HCT116 (cell line): ENCODE data around the gene FTSJ1. TPM values are rescaled to one million over a fixed set of nuclear protein-coding genes. Genes with fewer than 3 reads are reported as not detected.

Experiments
- ATAC-seq: fragments of 200-7000 bp; cut with Tn5 transposase; 2 replicates; pipeline ENCODE4 v1.9.1; 2020; ENCODE audit warnings: mild to moderate bottlenecking, moderate library complexity
- BruUV-seq: library from RNA; stranded (reverse); fragments of 400-500 nt; replicated peaks from 2 replicates; lab custom pipeline; 2021; lab: Mats Ljungman, UMichigan
- CTCF ChIA-PET: fragments of 300-600 bp; sonication (Branson Sonifier 250); formaldehyde crosslinking; loops from one replicate; lab custom pipeline; 2021; ENCODE audit warnings: antibody characterized with exemption; lab: Charles Lee
- POLR2A ChIA-PET: fragments of 300-600, 350-600 bp; sonication (Branson Sonifier 250); formaldehyde crosslinking; loops from one replicate; lab custom pipeline; 2021; ENCODE audit warnings: antibody characterized with exemption; lab: Charles Lee
- RAD21 ChIA-PET, 2 experiments: fragments of 300-600 bp; sonication (Branson Sonifier 250); formaldehyde crosslinking; loops; one replicate each; lab custom pipeline; 2023; ENCODE audit warnings: low total read pairs in 2 of 2; ENCODE audit not compliant: uncharacterized antibody in 2 of 2, unreplicated experiment in 2 of 2, low non-redundant PET in 1 of 2; lab: Charles Lee
- DNase-seq: peaks from one replicate; pipeline ENCODE4 v3.0.0-alpha.2; 2010; ENCODE audit warnings: low read depth, low spot score
- H2AFZ ChIP-seq: fragments of 200-600 bp; shearing (Covaris generic), sonication (generic); 2 replicates; pipeline ENCODE4 v1.6.1; 2017; ENCODE audit warnings: low read depth, mixed run types, mixed read lengths, antibody characterized with exemption, low read length; ENCODE audit not compliant: poor library complexity, severe bottlenecking
- H3K27ac ChIP-seq: 2 replicates; pipeline ENCODE4 v1.5.1; 2012; ENCODE audit warnings: low read depth, low read length
- H3K27me3 ChIP-seq: fragments of 200-600 bp; sonication (generic); 2 replicates; pipeline ENCODE4 v1.6.1; 2016; ENCODE audit warnings: mixed run types, low read length, mixed read lengths; ENCODE audit not compliant: insufficient read depth
- H3K36me3 ChIP-seq, 2 experiments: fragments of 200-500 bp in 1 of 2; fragments of 200-600 bp in 1 of 2; sonication (Bioruptor generic) in 1 of 2; sonication (generic) in 1 of 2; 2 replicates each; pipeline versions ENCODE4 v1.5.1 to v1.6.1; 2014 to 2016; ENCODE audit warnings: low read length in 2 of 2, inconsistent platforms in 1 of 2, mixed read lengths in 1 of 2, mixed run types in 1 of 2; ENCODE audit not compliant: insufficient read depth in 2 of 2, control insufficient read depth in 1 of 2
- H3K4me1 ChIP-seq, 2 experiments: fragments of 200-600 bp in 1 of 2; sonication (generic) in 1 of 2; 2 replicates each; pipeline versions ENCODE4 v1.5.1 to v1.6.1; 2012 to 2017; ENCODE audit warnings: low read length in 2 of 2, inconsistent platforms in 1 of 2, mild to moderate bottlenecking in 1 of 2, mixed read lengths in 1 of 2, mixed run types in 1 of 2, moderate library complexity in 1 of 2; ENCODE audit not compliant: insufficient read depth in 2 of 2, control insufficient read depth in 1 of 2
- H3K4me2 ChIP-seq: fragments of 200-600 bp; sonication (generic); 2 replicates; pipeline ENCODE4 v1.6.1; 2017; ENCODE audit warnings: mixed run types, low read length, mixed read lengths
- H3K4me3 ChIP-seq, 2 experiments: fragments of 200-600 bp in 1 of 2; sonication (generic) in 1 of 2; replicated peaks in 1 of 2; 2 replicates each; pipeline ENCODE4 v1.5.1; 2011 to 2016; ENCODE audit warnings: low read length in 2 of 2, control low read depth in 1 of 2, low read depth in 1 of 2, mild to moderate bottlenecking in 1 of 2, mixed read lengths in 1 of 2, mixed run types in 1 of 2
- H3K79me2 ChIP-seq: fragments of 200-600 bp; sonication (generic); 2 replicates; pipeline ENCODE4 v1.6.1; 2017; ENCODE audit warnings: mild to moderate bottlenecking, mixed run types, low read length, moderate library complexity, mixed read lengths; ENCODE audit not compliant: insufficient read depth
- H3K9ac ChIP-seq: fragments of 200-600 bp; sonication (generic); 2 replicates; pipeline ENCODE4 v1.6.1; 2016; ENCODE audit warnings: low read length, mixed read lengths
- H3K9me2 ChIP-seq: fragments of 200-600 bp; sonication (generic), shearing (Covaris generic); 2 replicates; pipeline ENCODE4 v1.6.1; 2017; ENCODE audit warnings: mixed run types, mild to moderate bottlenecking, moderate library complexity; ENCODE audit not compliant: insufficient read depth
- H3K9me3 ChIP-seq, 2 experiments: fragments of 200-500 bp in 1 of 2; fragments of 200-600 bp in 1 of 2; sonication (Bioruptor generic) in 1 of 2; sonication (generic) in 1 of 2; 2 replicates each; pipeline ENCODE4 v1.6.1; 2014 to 2017; ENCODE audit warnings: low read length in 2 of 2, mixed read lengths in 2 of 2, inconsistent platforms in 1 of 2, low read depth in 1 of 2, mild to moderate bottlenecking in 1 of 2, mixed run types in 1 of 2, moderate library complexity in 1 of 2; ENCODE audit not compliant: control insufficient read depth in 1 of 2, insufficient read depth in 1 of 2
- H4K20me1 ChIP-seq: fragments of 200-600 bp; sonication (generic), shearing (Covaris generic); 2 replicates; pipeline ENCODE4 v1.6.1; 2017; ENCODE audit warnings: mixed run types, mild to moderate bottlenecking, moderate library complexity; ENCODE audit not compliant: insufficient read depth
- CBX3 ChIP-seq: IDR thresholded peaks from 2 replicates; pipeline ENCODE4 v1.6.1; 2012; ENCODE audit warnings: low read depth
- EGR1 ChIP-seq: IDR thresholded peaks from 2 replicates; pipeline ENCODE4 v1.6.1; 2012; ENCODE audit warnings: low read depth
- EZH2 ChIP-seq: fragments of 200-600 bp; sonication (generic); IDR thresholded peaks from 2 replicates; pipeline ENCODE4 v1.6.1; 2017; ENCODE audit warnings: antibody characterized with exemption, mixed run types
- FOSL1 ChIP-seq: IDR thresholded peaks from 2 replicates; pipeline ENCODE4 v1.6.1; 2012; ENCODE audit warnings: low read depth
- JUND ChIP-seq: IDR thresholded peaks from 2 replicates; pipeline ENCODE4 v1.6.1; 2012
- POLR2A ChIP-seq: IDR thresholded peaks from 2 replicates; pipeline ENCODE4 v1.7.0; 2011; ENCODE audit warnings: borderline replicate concordance; ENCODE audit not compliant: insufficient read depth, insufficient read length; ENCODE audit errors: extremely low read depth
- RAD21 ChIP-seq: IDR thresholded peaks from 2 replicates; pipeline ENCODE4 v1.6.1; 2012; ENCODE audit warnings: low read depth, mild to moderate bottlenecking
- SIN3A ChIP-seq: IDR thresholded peaks from 2 replicates; pipeline ENCODE4 v1.6.1; 2012; ENCODE audit warnings: low read depth
- SP1 ChIP-seq: IDR thresholded peaks from 2 replicates; pipeline ENCODE4 v1.6.1; 2012; ENCODE audit warnings: low read depth
- SRF ChIP-seq: IDR thresholded peaks from 2 replicates; pipeline ENCODE4 v1.6.1; 2012; ENCODE audit warnings: low read depth
- TCF7L2 ChIP-seq: IDR thresholded peaks from 2 replicates; pipeline ENCODE4 v1.7.0; 2011; ENCODE audit warnings: borderline replicate concordance, inconsistent platforms; ENCODE audit not compliant: insufficient read depth, insufficient read length; ENCODE audit errors: extremely low read depth
- ZFX ChIP-seq: fragments of 450-650 bp; IDR thresholded peaks from 2 replicates; pipeline ENCODE4 v1.6.1; 2017
- ZNF274 ChIP-seq: fragments of 200-500 bp; sonication (Bioruptor generic); IDR thresholded peaks from 2 replicates; pipeline ENCODE4 v1.6.1; 2014; ENCODE audit warnings: mild to moderate bottlenecking, low read depth, low read length, inconsistent platforms
- intact Hi-C: fragments of 100-400 bp; cut with micrococcal nuclease; formaldehyde crosslinking; loops from 2 replicates; pipeline ENCODE4 v1.10.0; 2022
- total RNA-seq: library from RNA; stranded (reverse); gene quantifications from one replicate; pipeline ENCODE4 v1.2.1, GENCODE V29; 2021; ENCODE audit not compliant: unreplicated experiment
- TF ChIP-seq, protein P1 (sequence below): IDR thresholded peaks from 2 replicates; pipeline ENCODE4 v1.6.1; 2012
- TF ChIP-seq, protein P2 (sequence below): IDR thresholded peaks from 2 replicates; pipeline ENCODE4 v1.6.1; 2012
- TF ChIP-seq, protein P3 (sequence below): IDR thresholded peaks from 2 replicates; pipeline ENCODE4 v1.6.1; 2012; ENCODE audit warnings: low read depth

Gene FTSJ1
- total RNA-seq, 1 experiment from 2014 or later = 64.9 TPM

- Histone ChIP-seq H3K4me2 (peak overlapping the region; percentile 86), H4K20me1 (no peaks in the 10 kb centered on the region), H3K9me2 (no peaks in the 10 kb centered on the region), H3K4me1 (peaks cover 5 to 22% of the 10 kb centered on the region in 2 experiments; a peak in 3 of 4 replicates), H3K79me2 (peaks cover 41% of the 10 kb centered on the region), H2AFZ (peak overlapping the region; percentile 26), H3K9ac (peak overlapping the region; percentile 97), H3K4me3 (peak overlapping the region; percentile 79 to 86), H3K27ac (peak overlapping the region; percentile 71), H3K36me3 (peaks cover 0 to under 1% of the 10 kb centered on the region in 2 experiments; a peak in 1 of 4 replicates), H3K9me3 (no peaks in the 10 kb centered on the region), H3K27me3 (no peaks in the 10 kb centered on the region)
- DNase-seq = no peak
- no TSS peak for BruUV-seq
- RAD21 ChIA-PET = interaction anchor here in 1 of 2 experiments (1.6 kb wide), 1 partner anchor 19 kb away, joined by 9 read pairs; no protein-coding TSS in a partner anchor
- ATAC-seq = peak; percentile 35
- TF ChIP-seq, protein P1, sequence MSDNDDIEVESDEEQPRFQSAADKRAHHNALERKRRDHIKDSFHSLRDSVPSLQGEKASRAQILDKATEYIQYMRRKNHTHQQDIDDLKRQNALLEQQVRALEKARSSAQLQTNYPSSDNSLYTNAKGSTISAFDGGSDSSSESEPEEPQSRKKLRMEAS = no peak
- TF ChIP-seq, protein P2, sequence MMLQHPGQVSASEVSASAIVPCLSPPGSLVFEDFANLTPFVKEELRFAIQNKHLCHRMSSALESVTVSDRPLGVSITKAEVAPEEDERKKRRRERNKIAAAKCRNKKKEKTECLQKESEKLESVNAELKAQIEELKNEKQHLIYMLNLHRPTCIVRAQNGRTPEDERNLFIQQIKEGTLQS = no peak
- no peak for TF ChIP-seq SP1
- TF ChIP-seq SIN3A = no peak
- TF ChIP-seq CBX3 = no peak
- no peak for TF ChIP-seq ZFX
- TF ChIP-seq EZH2 = no peak
- TF ChIP-seq SRF = no peak
- TF ChIP-seq EGR1 = no peak
- POLR2A ChIA-PET = no interaction called here
- intact Hi-C loops = loop anchor here (2.0 to 10.0 kb wide), 2 partner anchors 34 to 100 kb away; partner anchors contain the start of genes PORCN and RBM3
- CTCF ChIA-PET = interaction anchor here (1.4 to 1.7 kb wide), 2 partner anchors 19 to 64 kb away, joined by 4 to 7 read pairs; partner anchors contain the start of gene TBC1D25
Measured at GRCh38 chrX:48475296-48475695, 703 bp upstream of the FTSJ1 start.

- no peaks in the 10 kb centered on the region for H3K27me3 ChIP-seq
- H2AFZ ChIP-seq = no peak overlapping the region
- no peaks in the 10 kb centered on the region for H3K9me3 ChIP-seq
- peak overlapping the region; percentile 79 to 86 for H3K4me3 ChIP-seq
- CTCF ChIA-PET = no interaction called here
- H3K36me3 ChIP-seq = peaks cover 2 to 5% of the 10 kb centered on the region in 2 experiments; a peak in 2 of 4 replicates
- peak overlapping the region; percentile 97 for H3K9ac ChIP-seq
- RAD21 ChIA-PET = no interaction called here
- no peaks in the 10 kb centered on the region for H4K20me1 ChIP-seq
- peaks cover 41% of the 10 kb centered on the region for H3K79me2 ChIP-seq
- H3K4me1 ChIP-seq = peaks cover 5 to 22% of the 10 kb centered on the region in 2 experiments; a peak in 3 of 4 replicates
- BruUV-seq = no TSS peak
- ATAC-seq (no peak), DNase-seq (no peak)
- H3K9me2 ChIP-seq = no peaks in the 10 kb centered on the region
- intact Hi-C loops = loop anchor here (2.0 to 10.0 kb wide), 2 partner anchors 62 to 98 kb away; partner anchors contain the start of genes RBM3 and TBC1D25
- H3K27ac ChIP-seq = peak overlapping the region; percentile 71; the same call in 1 of the 2 replicates
- H3K4me2 ChIP-seq = peak overlapping the region; percentile 86
- POLR2A ChIA-PET = no interaction called here
- no peak for TF ChIP-seq RAD21
- TF ChIP-seq EGR1 = no peak
- TF ChIP-seq, protein P3, sequence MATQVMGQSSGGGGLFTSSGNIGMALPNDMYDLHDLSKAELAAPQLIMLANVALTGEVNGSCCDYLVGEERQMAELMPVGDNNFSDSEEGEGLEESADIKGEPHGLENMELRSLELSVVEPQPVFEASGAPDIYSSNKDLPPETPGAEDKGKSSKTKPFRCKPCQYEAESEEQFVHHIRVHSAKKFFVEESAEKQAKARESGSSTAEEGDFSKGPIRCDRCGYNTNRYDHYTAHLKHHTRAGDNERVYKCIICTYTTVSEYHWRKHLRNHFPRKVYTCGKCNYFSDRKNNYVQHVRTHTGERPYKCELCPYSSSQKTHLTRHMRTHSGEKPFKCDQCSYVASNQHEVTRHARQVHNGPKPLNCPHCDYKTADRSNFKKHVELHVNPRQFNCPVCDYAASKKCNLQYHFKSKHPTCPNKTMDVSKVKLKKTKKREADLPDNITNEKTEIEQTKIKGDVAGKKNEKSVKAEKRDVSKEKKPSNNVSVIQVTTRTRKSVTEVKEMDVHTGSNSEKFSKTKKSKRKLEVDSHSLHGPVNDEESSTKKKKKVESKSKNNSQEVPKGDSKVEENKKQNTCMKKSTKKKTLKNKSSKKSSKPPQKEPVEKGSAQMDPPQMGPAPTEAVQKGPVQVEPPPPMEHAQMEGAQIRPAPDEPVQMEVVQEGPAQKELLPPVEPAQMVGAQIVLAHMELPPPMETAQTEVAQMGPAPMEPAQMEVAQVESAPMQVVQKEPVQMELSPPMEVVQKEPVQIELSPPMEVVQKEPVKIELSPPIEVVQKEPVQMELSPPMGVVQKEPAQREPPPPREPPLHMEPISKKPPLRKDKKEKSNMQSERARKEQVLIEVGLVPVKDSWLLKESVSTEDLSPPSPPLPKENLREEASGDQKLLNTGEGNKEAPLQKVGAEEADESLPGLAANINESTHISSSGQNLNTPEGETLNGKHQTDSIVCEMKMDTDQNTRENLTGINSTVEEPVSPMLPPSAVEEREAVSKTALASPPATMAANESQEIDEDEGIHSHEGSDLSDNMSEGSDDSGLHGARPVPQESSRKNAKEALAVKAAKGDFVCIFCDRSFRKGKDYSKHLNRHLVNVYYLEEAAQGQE = no peak
- no peak for TF ChIP-seq ZFX
- TF ChIP-seq, protein P2 = no peak
- no peak for TF ChIP-seq SP1
- TF ChIP-seq, protein P1 = no peak
- TF ChIP-seq ZNF274 = no peak
- TF ChIP-seq TCF7L2 = no peak
- TF ChIP-seq EZH2 = no peak
- TF ChIP-seq CBX3 = no peak
- TF ChIP-seq JUND = no peak
- no peak for TF ChIP-seq SRF
- no peak for TF ChIP-seq POLR2A
- TF ChIP-seq FOSL1 = no peak
Measured at GRCh38 chrX:48476919-48477318, 920 bp downstream of the FTSJ1 start.
